ENCODE results near the gene RHBDD1.

GRCh38 chr2:226979004-226979403 lies 143.2 kb downstream of the RHBDD1 start:
- TF ChIP-seq CTCF (IDR thresholded peaks at IDR 0.05): no peak
- no peak for TF ChIP-seq POLR2A (IDR thresholded peaks at IDR 0.05)
- TF ChIP-seq EP300 (IDR thresholded peaks at IDR 0.05): no peak
